GM19351 (cell line): ENCODE measurements around the gene PAXX.
"Not testable (repeated sequence)": the region's sequence is repeated elsewhere in the genome, so short reads cannot be mapped to it uniquely, and the experiment has no call there.

Experiments used
- ATAC-seq: cut with Tn5 transposase; IDR thresholded peaks from one replicate; pipeline ENCODE4 v1.9.1; 2021; ENCODE audit warnings: mild to moderate bottlenecking, moderate library complexity; ENCODE audit not compliant: unreplicated experiment

Gene PAXX

GRCh38 chr9:137030006-137030405, 37.8 kb downstream of the PAXX start:
- no peak for ATAC-seq

- ATAC-seq = no peak
These were observed 38.6 kb downstream of the PAXX start for GRCh38 chr9:137030538-137031527.

GRCh38 chr9:137031904-137032640, 39.9 kb downstream of the PAXX start, which contains the start of gene FUT7:
FUT7 (minus strand) TSS chr9:137032088; CDS start chr9:137031991, 97 bp downstream.
- ATAC-seq = no peak

- no peak for ATAC-seq
These were observed 40.6 kb downstream of the PAXX start for GRCh38 chr9:137032858-137033257.

GRCh38 chr9:137033481-137033880, 41.3 kb downstream of the PAXX start:
- ATAC-seq = not testable (repeated sequence)

- no peak for ATAC-seq
These were observed 42.0 kb downstream of the PAXX start for GRCh38 chr9:137034039-137034708.

- ATAC-seq = peak; percentile 78
These were observed 42.7 kb downstream of the PAXX start for GRCh38 chr9:137034709-137035506.

GRCh38 chr9:137035507-137035834, 43.2 kb downstream of the PAXX start:
- ATAC-seq = no peak

GRCh38 chr9:137035937-137036336, 43.7 kb downstream of the PAXX start:
- no peak for ATAC-seq

- no peak for ATAC-seq
These were observed 44.8 kb downstream of the PAXX start for GRCh38 chr9:137037035-137037434.

- no peak for ATAC-seq
These were observed 45.3 kb downstream of the PAXX start for GRCh38 chr9:137037483-137037882.

- no peak for ATAC-seq
These were observed 46.7 kb downstream of the PAXX start for GRCh38 chr9:137038916-137039315.

- no peak for ATAC-seq
These were observed 47.6 kb downstream of the PAXX start for GRCh38 chr9:137039611-137040366.

- ATAC-seq = no peak
These were observed 48.3 kb downstream of the PAXX start for GRCh38 chr9:137040568-137040967.

GRCh38 chr9:137041124-137041523, 48.9 kb downstream of the PAXX start:
- ATAC-seq = no peak

GRCh38 chr9:137042751-137043727, 50.8 kb downstream of the PAXX start:
- ATAC-seq = no peak
